SU-DHL-6 (cell line): ENCODE results near the gene ZFR2.

Experiments used
- H2AFZ ChIP-seq: fragments of 200-600 bp; sonication (generic); 2 replicates; pipeline ENCODE4 v1.6.1; 2014; ENCODE audit warnings: low read depth, mild to moderate bottlenecking, moderate library complexity, mixed read lengths, antibody characterized with exemption, low read length; ENCODE audit not compliant: severe bottlenecking
- H3F3A ChIP-seq: fragments of 200-600 bp; shearing (Covaris generic); 2 replicates; pipeline ENCODE4 v1.6.0; 2016; ENCODE audit warnings: antibody characterized with exemption, mild to moderate bottlenecking; ENCODE audit not compliant: insufficient read depth
- H3K27ac ChIP-seq: fragments of 200-600 bp; sonication (generic); 2 replicates; pipeline ENCODE4 v1.5.1; 2016; ENCODE audit warnings: low read depth, mild to moderate bottlenecking, low read length, moderate library complexity, mixed read lengths
- H3K27me3 ChIP-seq: fragments of 200-600 bp; sonication (generic), shearing (Covaris generic); 2 replicates; pipeline ENCODE4 v1.6.0; 2014; ENCODE audit warnings: mild to moderate bottlenecking, low read length
- H3K36me3 ChIP-seq: fragments of 200-600 bp; sonication (generic); 2 replicates; pipeline ENCODE4 v1.6.1; 2014; ENCODE audit warnings: mild to moderate bottlenecking, low read length, mixed read lengths
- H3K4me2 ChIP-seq: fragments of 300-600, 200-600 bp; shearing (Covaris generic), sonication (generic); 2 replicates; pipeline ENCODE4 v1.6.0; 2014; ENCODE audit warnings: low read length, low read depth, mild to moderate bottlenecking; ENCODE audit not compliant: poor library complexity, severe bottlenecking
- H3K4me3 ChIP-seq: fragments of 200-600 bp; sonication (generic); 2 replicates; pipeline ENCODE4 v1.5.1; 2014; ENCODE audit warnings: antibody characterized with exemption, low read length, mild to moderate bottlenecking, mixed read lengths; ENCODE audit not compliant: insufficient read depth, poor library complexity, severe bottlenecking
- H3K79me2 ChIP-seq: fragments of 200-600 bp; sonication (generic); 2 replicates; pipeline ENCODE4 v1.6.1; 2014; ENCODE audit warnings: mild to moderate bottlenecking, low read length, moderate library complexity; ENCODE audit not compliant: insufficient read depth
- H3K9ac ChIP-seq: fragments of 200-600 bp; sonication (generic); 2 replicates; pipeline ENCODE4 v1.7.0; 2014; ENCODE audit warnings: mild to moderate bottlenecking, low read length
- H3K9me2 ChIP-seq: fragments of 200-600 bp; sonication (generic); replicated peaks from 2 replicates; pipeline ENCODE4 v1.6.1; 2014; ENCODE audit warnings: low read length; ENCODE audit not compliant: insufficient read depth
- H3K9me3 ChIP-seq: fragments of 200-600 bp; sonication (generic); 2 replicates; pipeline ENCODE4 v1.6.1; 2014; ENCODE audit warnings: low read length, mixed read lengths; ENCODE audit not compliant: insufficient read depth
- H4K20me1 ChIP-seq: fragments of 200-600 bp; sonication (generic); 2 replicates; pipeline ENCODE4 v1.6.1; 2014; ENCODE audit warnings: low read depth, mild to moderate bottlenecking, antibody characterized with exemption, low read length, moderate library complexity, mixed read lengths
- EZH2phosphoT487 ChIP-seq: fragments of 200-600 bp; sonication (generic), shearing (Covaris generic); conservative IDR thresholded peaks from 2 replicates; pipeline ENCODE4 v1.6.1; 2018; ENCODE audit warnings: mild to moderate bottlenecking, antibody characterized with exemption, low read length, moderate library complexity, mixed read lengths
- TF ChIP-seq, protein P1 (sequence below): fragments of 200-600 bp; sonication (generic); IDR thresholded peaks from one replicate; pipeline ENCODE4 v1.5.1; 2017; ENCODE audit warnings: antibody characterized with exemption, mild to moderate bottlenecking, low read length, moderate library complexity; ENCODE audit not compliant: insufficient read depth, poor library complexity, severe bottlenecking

Gene ZFR2

DNA sequence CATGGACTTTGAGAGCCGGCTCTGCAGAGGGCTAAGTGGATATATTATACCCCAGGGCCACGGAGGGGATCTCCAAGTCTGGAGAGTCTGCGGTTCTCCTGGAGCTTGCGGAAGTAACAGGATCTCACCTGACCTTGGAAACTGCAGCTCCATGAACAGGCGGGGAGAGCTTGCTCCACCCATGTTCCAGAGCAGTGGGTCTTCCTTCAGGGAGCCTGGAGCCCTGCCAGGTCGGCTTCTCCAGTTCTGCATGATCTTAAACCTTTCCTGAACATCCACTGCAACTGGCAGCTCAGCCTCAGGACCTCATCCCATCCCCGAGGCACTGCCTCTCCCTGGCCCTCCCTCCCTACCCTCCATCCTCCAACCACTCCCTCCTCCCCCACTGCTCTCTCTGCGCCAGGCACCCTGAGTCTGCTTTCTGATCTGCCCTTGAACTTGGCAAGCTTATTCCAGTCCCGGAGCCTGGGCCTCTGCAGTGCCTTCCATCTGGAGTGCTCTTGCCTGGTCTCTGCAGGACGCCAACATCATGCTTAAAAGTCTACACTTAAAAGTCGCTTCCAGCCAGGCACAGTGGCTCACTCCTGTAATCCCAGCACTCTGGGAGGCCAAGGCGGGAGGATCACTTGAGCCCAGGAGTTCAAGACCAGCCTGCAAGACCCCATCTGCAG lies 24.8 kb upstream of the ZFR2 start:
- Histone ChIP-seq H3K9ac (no peak overlapping the region), H4K20me1 (no peaks in the 10 kb centered on the region), H3K27me3 (no peaks in the 10 kb centered on the region), H3F3A (no peaks in the 10 kb centered on the region), H3K36me3 (no peaks in the 10 kb centered on the region), H3K4me2 (no peak overlapping the region), H3K27ac (no peak overlapping the region), H3K79me2 (no peaks in the 10 kb centered on the region), H3K4me3 (no peak overlapping the region), H2AFZ (no peak overlapping the region), H3K9me2 (no peaks in the 10 kb centered on the region), H3K9me3 (no peaks in the 10 kb centered on the region)
- TF ChIP-seq EZH2phosphoT487 = no peak
- TF ChIP-seq, protein P1, sequence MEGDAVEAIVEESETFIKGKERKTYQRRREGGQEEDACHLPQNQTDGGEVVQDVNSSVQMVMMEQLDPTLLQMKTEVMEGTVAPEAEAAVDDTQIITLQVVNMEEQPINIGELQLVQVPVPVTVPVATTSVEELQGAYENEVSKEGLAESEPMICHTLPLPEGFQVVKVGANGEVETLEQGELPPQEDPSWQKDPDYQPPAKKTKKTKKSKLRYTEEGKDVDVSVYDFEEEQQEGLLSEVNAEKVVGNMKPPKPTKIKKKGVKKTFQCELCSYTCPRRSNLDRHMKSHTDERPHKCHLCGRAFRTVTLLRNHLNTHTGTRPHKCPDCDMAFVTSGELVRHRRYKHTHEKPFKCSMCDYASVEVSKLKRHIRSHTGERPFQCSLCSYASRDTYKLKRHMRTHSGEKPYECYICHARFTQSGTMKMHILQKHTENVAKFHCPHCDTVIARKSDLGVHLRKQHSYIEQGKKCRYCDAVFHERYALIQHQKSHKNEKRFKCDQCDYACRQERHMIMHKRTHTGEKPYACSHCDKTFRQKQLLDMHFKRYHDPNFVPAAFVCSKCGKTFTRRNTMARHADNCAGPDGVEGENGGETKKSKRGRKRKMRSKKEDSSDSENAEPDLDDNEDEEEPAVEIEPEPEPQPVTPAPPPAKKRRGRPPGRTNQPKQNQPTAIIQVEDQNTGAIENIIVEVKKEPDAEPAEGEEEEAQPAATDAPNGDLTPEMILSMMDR = no peak

DNA sequence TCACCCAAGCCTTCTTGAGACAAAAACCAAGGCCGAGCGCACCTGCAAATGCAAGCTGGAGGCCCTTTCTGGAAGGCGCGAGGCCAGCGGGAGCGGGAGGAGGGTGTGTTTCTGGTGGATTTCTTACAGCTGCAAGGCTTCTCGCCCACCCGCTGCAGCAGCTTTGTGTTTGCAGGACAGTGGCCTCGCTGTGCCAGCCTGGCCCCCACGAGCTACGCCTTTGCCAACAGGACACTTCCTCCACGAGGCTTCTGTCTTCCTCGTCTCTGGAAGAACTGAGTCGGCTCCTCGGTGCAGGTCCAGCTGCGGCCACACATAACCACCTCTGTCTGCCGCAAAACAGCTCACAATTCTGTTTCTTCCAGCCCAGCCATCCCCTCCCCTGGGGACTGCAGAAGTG lies 21.8 kb upstream of the ZFR2 start:
- no peak overlapping the region for H2AFZ ChIP-seq
- H3K9me3 ChIP-seq = no peaks in the 10 kb centered on the region
- H3K27ac ChIP-seq = no peak overlapping the region
- H4K20me1 ChIP-seq = no peaks in the 10 kb centered on the region
- no peaks in the 10 kb centered on the region for H3K79me2 ChIP-seq
- no peaks in the 10 kb centered on the region for H3K9me2 ChIP-seq
- H3K4me3 ChIP-seq = no peak overlapping the region
- H3K36me3 ChIP-seq = no peaks in the 10 kb centered on the region
- no peak overlapping the region for H3K4me2 ChIP-seq
- no peaks in the 10 kb centered on the region for H3K27me3 ChIP-seq
- TF ChIP-seq, protein P1 = no peak
- no peak for TF ChIP-seq EZH2phosphoT487
- H3K9ac ChIP-seq = no peak overlapping the region
- H3F3A ChIP-seq = no peaks in the 10 kb centered on the region

DNA sequence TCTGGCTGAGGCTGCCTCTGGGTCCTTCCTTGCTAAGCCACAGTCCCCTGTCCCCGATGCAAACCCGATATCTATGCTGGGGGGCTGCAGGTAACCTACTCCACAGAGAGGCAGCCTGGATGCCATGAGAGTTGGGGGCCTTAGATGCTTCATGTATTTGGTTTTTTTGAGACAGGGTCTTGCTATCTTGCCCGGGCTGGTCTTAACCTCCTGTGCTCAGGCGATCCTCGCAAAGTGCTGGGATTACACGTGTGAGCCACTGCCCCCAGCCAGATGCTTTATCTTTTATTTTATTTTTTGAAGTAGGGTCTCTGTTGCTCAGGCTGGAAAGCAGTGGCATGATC lies 13.2 kb upstream of the ZFR2 start:
- Histone ChIP-seq H3K4me3 (no peak overlapping the region), H3K79me2 (no peaks in the 10 kb centered on the region), H3K9me2 (no peaks in the 10 kb centered on the region), H3F3A (no peaks in the 10 kb centered on the region), H3K9me3 (no peaks in the 10 kb centered on the region), H3K36me3 (no peaks in the 10 kb centered on the region), H2AFZ (no peak overlapping the region), H3K27me3 (no peaks in the 10 kb centered on the region), H4K20me1 (no peaks in the 10 kb centered on the region), H3K27ac (no peak overlapping the region), H3K4me2 (no peak overlapping the region), H3K9ac (no peak overlapping the region)
- no peak for TF ChIP-seq EZH2phosphoT487
- TF ChIP-seq, protein P1 = no peak
